Duodenal mucosa (tissue), 2 donors: Measurements from ENCODE around the gene ACSS1.

Experiments used
- H3K27ac ChIP-seq: one replicate; pipeline ENCODE4 v1.7.0; 2013; ENCODE audit warnings: low read depth, low read length
- H3K27me3 ChIP-seq, 2 donors: one replicate each; pipeline ENCODE4 v1.7.0; 2013; ENCODE audit warnings: low read length in 2 of 2, control low read depth in 1 of 2; ENCODE audit not compliant: insufficient read depth in 2 of 2, control insufficient read depth in 1 of 2
- H3K36me3 ChIP-seq, 2 donors: one replicate each; pipeline ENCODE4 v1.7.0; 2013; ENCODE audit warnings: low read length in 2 of 2, control low read depth in 1 of 2; ENCODE audit not compliant: insufficient read depth in 2 of 2, control insufficient read depth in 1 of 2
- H3K4me1 ChIP-seq, 2 donors: one replicate each; pipeline ENCODE4 v1.7.0; 2013; ENCODE audit warnings: low read length in 2 of 2, control low read depth in 1 of 2; ENCODE audit not compliant: insufficient read depth in 2 of 2, control insufficient read depth in 1 of 2
- H3K4me3 ChIP-seq, 2 donors: one replicate each; pipeline ENCODE4 v1.7.0; 2013; ENCODE audit warnings: low read length in 2 of 2, low read depth in 1 of 2
- H3K9ac ChIP-seq, 2 donors: one replicate each; pipeline ENCODE4 v1.7.0; 2013; ENCODE audit warnings: low read length in 2 of 2, low read depth in 1 of 2
- H3K9me3 ChIP-seq, 2 donors: one replicate each; pipeline ENCODE4 v1.7.0; 2013; ENCODE audit warnings: low read length in 2 of 2, control low read depth in 1 of 2; ENCODE audit not compliant: control insufficient read depth in 1 of 2

The ACSS1 gene

DNA sequence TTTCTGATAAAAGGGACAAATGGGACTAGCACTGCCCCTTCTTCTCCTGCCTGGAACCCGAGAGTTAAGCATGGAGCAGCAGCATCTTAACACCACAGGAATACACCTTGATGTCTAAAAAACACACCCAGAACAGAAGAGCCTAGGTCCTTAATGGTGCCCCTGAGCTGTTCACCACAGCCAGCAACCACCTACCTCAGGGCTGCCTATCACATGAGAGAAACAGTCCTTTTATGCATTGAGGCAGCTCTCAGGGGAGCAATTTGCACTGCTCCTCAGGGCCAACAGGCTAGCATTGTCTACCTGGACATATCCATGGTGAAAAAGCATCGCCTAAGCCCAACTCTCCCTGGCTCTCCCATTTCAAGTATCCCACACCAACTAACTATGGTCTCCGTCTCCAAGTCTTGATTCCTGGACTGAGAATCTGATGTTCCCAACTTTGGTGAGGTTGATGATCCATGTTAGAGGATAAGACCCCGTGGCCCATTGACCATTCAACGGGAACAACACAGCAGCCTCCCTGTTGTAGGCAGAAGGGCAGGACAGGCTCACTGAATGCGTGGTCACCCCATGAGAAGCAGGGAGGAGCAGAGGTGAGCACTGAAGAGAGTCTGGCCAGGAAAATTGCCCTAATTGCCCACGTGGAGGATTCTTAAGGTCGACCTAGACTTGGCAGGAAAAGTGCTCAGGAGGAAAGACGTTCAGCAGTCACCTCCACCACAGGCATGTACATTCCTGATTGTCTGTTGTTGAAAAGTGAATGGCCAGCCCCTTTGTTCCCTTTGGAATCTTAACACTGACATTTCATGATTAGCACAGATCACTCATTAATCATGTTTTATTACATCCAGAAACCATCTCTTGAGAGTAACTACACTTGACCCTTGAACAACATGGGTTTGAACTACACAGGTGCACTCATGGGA, 61.2 kb downstream of the ACSS1 start:
- H3K9ac ChIP-seq = no peak overlapping the region
- peaks cover 53 to 54% of the 10 kb centered on the region in 2 donors for H3K4me1 ChIP-seq
- H3K9me3 ChIP-seq = no peaks in the 10 kb centered on the region
- H3K27ac ChIP-seq = no peak overlapping the region
- H3K4me3 ChIP-seq = no peak overlapping the region
- no peaks in the 10 kb centered on the region for H3K36me3 ChIP-seq
- no peaks in the 10 kb centered on the region for H3K27me3 ChIP-seq

DNA sequence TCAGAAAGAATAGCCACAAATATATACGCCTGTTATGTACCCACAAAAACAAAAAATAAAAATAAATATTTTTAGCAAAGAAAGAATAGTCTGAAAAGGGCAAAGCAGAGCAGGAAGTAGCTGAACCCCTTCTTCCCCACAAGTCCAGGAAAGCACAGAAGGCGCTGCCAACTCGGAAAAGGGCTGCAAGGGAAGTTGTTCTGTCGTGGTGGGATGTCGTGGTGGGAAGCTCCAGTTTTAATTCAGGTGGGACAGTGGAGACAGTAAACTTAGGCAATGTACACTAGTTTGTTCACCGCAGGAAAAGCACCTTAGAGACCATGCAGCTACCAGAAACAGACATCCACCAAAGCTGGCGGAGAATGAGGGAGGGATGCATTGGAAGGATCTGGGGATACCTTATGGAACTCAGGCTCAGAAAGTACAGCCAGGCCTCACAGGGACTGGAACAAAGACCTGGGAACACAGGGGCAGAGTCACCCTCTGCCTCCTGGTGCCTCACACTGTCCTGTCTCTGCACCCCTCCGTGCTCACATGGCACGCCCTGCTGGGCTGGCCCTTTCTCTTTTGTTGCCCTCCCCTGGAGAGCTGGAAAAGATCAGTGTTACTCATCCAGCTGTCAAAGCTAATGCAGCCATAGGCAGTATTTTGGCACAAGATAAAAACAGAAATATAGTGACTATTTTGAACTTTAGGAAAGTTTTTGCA, 62.0 kb downstream of the ACSS1 start:
- H3K27ac ChIP-seq = no peak overlapping the region
- no peak overlapping the region for H3K9ac ChIP-seq
- no peak overlapping the region for H3K4me3 ChIP-seq
- H3K27me3 ChIP-seq = no peaks in the 10 kb centered on the region
- no peaks in the 10 kb centered on the region for H3K36me3 ChIP-seq
- peaks cover 60 to 61% of the 10 kb centered on the region in 2 donors for H3K4me1 ChIP-seq
- H3K9me3 ChIP-seq = no peaks in the 10 kb centered on the region

DNA sequence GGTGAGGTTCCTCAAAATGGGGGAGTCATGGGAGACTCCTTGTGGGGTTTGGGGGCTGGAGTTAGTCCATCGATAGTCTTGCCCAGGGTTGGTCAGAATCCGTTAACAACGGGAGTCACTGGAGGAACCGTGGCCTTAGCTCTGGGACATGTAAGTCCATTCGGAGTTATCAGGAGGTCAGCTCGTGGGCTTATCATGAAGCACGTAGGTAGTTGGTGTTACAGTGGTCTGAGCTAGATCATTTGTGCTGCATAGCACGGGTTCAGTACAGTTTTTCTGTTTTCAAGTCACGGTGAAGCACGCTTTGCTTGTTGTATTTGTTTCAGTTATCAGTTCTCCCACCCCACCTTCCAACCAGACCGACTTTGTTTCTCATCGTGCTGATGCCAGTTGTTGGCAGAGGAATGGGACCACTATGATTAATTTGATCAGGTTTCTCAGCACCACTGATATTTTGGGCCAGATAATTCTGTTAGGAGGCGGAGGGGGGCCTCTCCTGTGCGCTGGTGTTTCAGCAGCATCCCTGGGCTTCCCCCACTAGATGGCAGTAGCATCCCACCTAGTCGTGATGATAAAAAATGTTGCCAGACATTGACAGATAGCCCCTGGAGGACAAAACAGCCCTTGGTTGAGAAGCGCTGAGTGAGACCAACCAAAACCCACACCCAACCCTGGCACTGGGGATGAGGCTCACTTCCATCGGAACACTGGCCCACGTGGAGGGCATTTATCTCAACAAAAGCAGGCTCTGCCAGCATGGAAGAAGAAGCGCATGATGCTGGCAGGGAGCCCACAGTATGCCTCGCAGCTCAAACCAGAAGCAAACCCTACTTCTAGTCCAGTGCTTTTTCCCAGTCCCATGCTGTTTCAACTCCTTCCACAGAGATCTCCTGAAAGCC, 63.2 kb downstream of the ACSS1 start:
- Histone ChIP-seq H3K9me3 (no peaks in the 10 kb centered on the region), H3K9ac (no peak overlapping the region), H3K36me3 (no peaks in the 10 kb centered on the region), H3K27me3 (no peaks in the 10 kb centered on the region), H3K4me1 (peaks cover 54 to 60% of the 10 kb centered on the region in 2 donors), H3K27ac (no peak overlapping the region), H3K4me3 (peak overlapping the region in 1 of 2 donors; percentile 3)

DNA sequence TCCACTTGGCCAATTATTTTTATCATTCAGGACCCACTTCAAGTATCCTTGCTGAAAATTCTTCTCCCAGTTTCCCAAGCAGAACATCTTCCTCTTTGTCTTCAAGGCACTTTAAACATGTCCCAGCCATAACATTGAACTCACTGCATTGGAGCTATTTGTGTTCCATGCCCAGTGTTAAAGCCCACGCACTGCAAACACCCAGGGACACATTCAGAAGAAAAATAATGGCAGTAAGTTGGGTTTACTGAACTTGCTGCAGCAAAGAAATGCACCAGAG, 63.8 kb downstream of the ACSS1 start:
- Histone ChIP-seq H3K9me3 (no peaks in the 10 kb centered on the region), H3K4me1 (peaks cover 48 to 54% of the 10 kb centered on the region in 2 donors), H3K9ac (no peak overlapping the region), H3K27me3 (no peaks in the 10 kb centered on the region), H3K27ac (no peak overlapping the region), H3K4me3 (no peak overlapping the region), H3K36me3 (peaks cover 0 to 3% of the 10 kb centered on the region in 2 donors)

DNA sequence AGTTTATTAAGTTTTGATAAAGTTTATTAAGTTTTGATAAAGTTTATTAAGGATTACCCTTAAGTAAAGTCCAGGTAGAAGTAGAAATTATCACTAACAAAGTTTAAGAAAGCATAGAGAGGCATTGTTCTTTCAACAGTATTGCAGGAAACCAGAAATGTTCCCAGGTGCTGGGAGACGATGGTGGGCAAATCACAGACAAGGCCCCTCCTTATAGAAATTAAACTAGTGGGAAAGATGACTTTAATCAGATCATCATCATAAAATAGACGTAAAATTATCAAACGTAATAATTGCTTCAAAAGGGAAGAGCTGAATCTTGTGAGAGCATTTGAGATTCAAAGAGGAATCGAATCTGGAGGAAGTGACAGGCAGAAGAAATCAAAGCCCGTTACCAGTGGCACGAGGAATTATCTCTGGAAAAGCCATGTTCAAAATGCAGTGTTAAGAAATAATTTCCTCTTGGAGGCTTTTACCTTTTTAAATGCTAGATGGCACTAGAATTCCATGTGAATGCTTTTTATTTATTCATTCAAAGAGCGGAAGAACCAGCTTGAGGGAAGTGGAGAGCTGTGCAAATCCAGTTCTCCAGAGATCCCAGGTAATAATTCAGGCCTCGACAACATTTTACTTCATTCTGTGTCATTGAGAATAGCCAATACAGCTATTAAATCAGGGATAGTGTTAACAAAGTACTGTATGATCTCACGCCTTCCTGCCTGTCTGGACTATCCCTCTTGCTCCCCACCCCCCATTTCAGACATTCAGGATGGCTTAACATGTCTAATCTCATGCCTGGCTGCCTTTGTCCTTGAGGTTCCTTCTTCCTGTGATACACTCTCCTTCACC, 64.4 kb downstream of the ACSS1 start:
- Histone ChIP-seq H3K4me1 (peaks cover 44 to 48% of the 10 kb centered on the region in 2 donors), H3K9ac (peak overlapping the region; percentile 77 to 91), H3K9me3 (no peaks in the 10 kb centered on the region), H3K4me3 (peak overlapping the region; percentile 88 to 95), H3K27me3 (no peaks in the 10 kb centered on the region), H3K36me3 (peaks cover 0 to 6% of the 10 kb centered on the region in 2 donors), H3K27ac (peak overlapping the region; percentile 80)

DNA sequence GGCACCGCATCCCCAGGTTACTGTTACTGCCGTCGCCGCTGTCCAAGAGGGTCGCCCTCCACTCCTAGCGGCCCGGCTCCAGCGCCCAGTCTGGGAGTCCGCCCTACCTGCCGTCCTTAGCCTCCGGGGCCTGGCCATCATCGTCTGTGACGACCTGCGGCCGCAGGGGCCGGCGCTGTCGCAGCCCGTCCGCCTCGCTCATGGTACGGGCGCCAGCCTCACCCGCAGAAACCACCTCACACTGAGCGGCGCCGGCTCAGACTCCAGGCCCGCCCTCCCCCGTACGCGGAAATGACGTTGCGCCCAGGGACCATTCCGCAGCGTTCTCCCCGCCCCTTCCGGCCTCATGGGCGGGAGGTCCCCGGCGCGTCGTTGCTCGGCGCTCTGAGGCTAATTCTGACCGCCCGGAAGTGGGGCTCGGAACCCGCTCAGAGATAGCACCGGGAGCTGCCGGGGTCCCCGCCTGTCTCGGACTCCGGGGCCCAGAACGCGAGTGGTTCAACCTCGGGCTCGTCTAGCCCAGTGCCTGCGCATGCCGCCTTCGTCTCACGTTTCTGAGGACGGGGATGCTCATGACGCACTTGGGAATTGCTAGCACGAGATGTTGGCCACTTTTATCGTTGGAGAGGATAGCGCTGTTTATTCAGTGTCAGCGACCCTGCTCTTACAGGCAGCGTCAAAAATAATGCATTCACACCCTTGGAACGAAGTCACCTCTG, 65.3 kb downstream of the ACSS1 start, which contains the start of gene APMAP:
Gene APMAP, minus strand, starts transcription at position 265 of the 719 bp plus-strand sequence. Its CDS starts 63 bp downstream, at position 202.
- no peaks in the 10 kb centered on the region for H3K27me3 ChIP-seq
- no peaks in the 10 kb centered on the region for H3K9me3 ChIP-seq
- H3K27ac ChIP-seq = peak within 1 kb of the TSS; percentile 80
- H3K9ac ChIP-seq = peak within 1 kb of the TSS; percentile 77 to 91
- peak within 1 kb of the TSS; percentile 88 to 95 for H3K4me3 ChIP-seq
- peaks cover 34 to 39% of the 10 kb centered on the region in 2 donors for H3K4me1 ChIP-seq
- H3K36me3 ChIP-seq = peaks cover 0 to 6% of the 10 kb centered on the region in 2 donors

DNA sequence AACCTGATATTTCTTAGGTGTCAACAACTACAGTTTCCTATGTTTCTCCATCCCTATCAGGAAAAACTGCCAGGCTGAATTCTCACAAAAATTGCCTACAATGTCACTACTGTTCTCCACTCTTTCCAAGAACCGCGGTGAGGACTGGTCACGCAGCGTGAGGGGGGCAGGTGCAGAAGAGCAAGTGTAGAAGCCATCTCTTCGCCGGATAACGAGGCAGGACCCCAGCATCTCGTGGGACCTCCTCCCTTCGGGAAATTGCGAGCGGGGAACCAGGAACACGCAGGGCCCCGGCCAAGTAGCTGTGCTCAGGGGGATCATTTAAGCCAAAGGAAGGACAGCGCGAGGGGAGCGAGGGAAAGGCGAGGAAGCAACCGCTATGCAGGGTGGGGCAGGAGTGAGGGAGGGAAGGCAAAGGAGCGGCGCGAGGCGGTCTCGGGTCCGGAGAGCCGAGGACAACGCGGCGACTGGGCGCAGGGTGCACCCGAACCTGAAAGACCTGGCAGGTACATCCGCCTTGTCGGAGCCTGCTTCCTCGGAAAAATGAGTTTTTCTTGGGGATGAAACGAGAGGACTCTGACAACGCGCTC, 65.9 kb downstream of the ACSS1 start:
- Histone ChIP-seq H3K27ac (peak overlapping the region; percentile 80), H3K4me3 (peak overlapping the region; percentile 88 to 95), H3K36me3 (peaks cover 0 to 6% of the 10 kb centered on the region in 2 donors), H3K4me1 (peaks cover 28 to 34% of the 10 kb centered on the region in 2 donors), H3K9ac (peak overlapping the region; percentile 77 to 91), H3K27me3 (no peaks in the 10 kb centered on the region), H3K9me3 (no peaks in the 10 kb centered on the region)

DNA sequence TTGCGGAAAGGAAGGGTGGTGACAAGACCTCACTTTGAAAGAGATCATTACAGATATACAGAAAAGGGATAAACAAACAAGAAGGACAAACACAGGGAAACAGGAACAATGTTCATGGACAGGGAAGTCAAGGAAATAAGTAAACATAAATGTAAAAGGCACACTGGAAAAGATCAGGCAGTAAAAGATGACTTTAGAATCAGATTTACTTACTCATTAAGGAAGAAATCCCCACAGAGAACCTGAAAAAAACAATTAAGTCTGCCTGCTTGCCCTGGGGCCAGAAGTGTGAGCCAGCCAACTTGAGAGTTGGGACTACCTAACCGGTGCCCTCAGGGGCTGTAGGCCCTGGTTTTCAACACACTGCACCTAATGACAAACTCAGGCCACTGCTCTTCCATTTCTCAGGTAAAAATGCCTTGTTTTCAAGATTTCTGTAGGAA, 67.1 kb downstream of the ACSS1 start:
- no peaks in the 10 kb centered on the region for H3K9me3 ChIP-seq
- no peak overlapping the region for H3K27ac ChIP-seq
- H3K4me1 ChIP-seq = peaks cover 30 to 31% of the 10 kb centered on the region in 2 donors
- H3K9ac ChIP-seq = no peak overlapping the region
- H3K4me3 ChIP-seq = peak overlapping the region in 1 of 2 donors; percentile 88
- H3K36me3 ChIP-seq = peaks cover 0 to 6% of the 10 kb centered on the region in 2 donors
- no peaks in the 10 kb centered on the region for H3K27me3 ChIP-seq
